ENCODE results near the gene DAW1.

- no peak for TF ChIP-seq POLR2A (IDR thresholded peaks at IDR 0.05)
- TF ChIP-seq, protein P1, sequence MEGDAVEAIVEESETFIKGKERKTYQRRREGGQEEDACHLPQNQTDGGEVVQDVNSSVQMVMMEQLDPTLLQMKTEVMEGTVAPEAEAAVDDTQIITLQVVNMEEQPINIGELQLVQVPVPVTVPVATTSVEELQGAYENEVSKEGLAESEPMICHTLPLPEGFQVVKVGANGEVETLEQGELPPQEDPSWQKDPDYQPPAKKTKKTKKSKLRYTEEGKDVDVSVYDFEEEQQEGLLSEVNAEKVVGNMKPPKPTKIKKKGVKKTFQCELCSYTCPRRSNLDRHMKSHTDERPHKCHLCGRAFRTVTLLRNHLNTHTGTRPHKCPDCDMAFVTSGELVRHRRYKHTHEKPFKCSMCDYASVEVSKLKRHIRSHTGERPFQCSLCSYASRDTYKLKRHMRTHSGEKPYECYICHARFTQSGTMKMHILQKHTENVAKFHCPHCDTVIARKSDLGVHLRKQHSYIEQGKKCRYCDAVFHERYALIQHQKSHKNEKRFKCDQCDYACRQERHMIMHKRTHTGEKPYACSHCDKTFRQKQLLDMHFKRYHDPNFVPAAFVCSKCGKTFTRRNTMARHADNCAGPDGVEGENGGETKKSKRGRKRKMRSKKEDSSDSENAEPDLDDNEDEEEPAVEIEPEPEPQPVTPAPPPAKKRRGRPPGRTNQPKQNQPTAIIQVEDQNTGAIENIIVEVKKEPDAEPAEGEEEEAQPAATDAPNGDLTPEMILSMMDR (IDR thresholded peaks at IDR 0.05) = no peak
Observed at GRCh38 chr2:227932403-227932802, 61.0 kb downstream of the DAW1 start.
